Endodermal cell (in vitro differentiated cells): ENCODE results near the gene GADL1. TPM values are rescaled to one million over a fixed set of nuclear protein-coding genes. Genes with fewer than 3 reads are reported as not detected.

Source experiments
- DNase-seq: peaks from one replicate; pipeline ENCODE4 v3.0.0-alpha.2; 2017
- H3K27ac ChIP-seq: 2 replicates; pipeline ENCODE4 v1.5.1; 2013; ENCODE audit warnings: mild to moderate bottlenecking, low read depth, low read length, moderate library complexity
- H3K27me3 ChIP-seq: 2 replicates; pipeline ENCODE4 v1.6.1; 2013; ENCODE audit warnings: mild to moderate bottlenecking, low read length, moderate library complexity; ENCODE audit not compliant: insufficient read depth, control insufficient read depth, poor library complexity, severe bottlenecking
- H3K36me3 ChIP-seq: 2 replicates; pipeline ENCODE4 v1.7.0; 2013; ENCODE audit warnings: mild to moderate bottlenecking, low read length, moderate library complexity; ENCODE audit not compliant: control insufficient read depth, insufficient read depth
- H3K4me1 ChIP-seq: one replicate; pipeline ENCODE4 v1.7.0; 2013; ENCODE audit warnings: low read length; ENCODE audit not compliant: control insufficient read depth, insufficient read depth
- H3K4me3 ChIP-seq: 2 replicates; pipeline ENCODE4 v1.5.1; 2013; ENCODE audit warnings: mild to moderate bottlenecking, low read length, moderate library complexity
- H3K9ac ChIP-seq: 2 replicates; pipeline ENCODE4 v1.6.1; 2013; ENCODE audit warnings: mild to moderate bottlenecking, low read length, moderate library complexity; ENCODE audit not compliant: poor library complexity, severe bottlenecking; ENCODE audit errors: extremely low read depth
- H3K9me3 ChIP-seq: 2 replicates; pipeline ENCODE4 v1.6.1; 2013; ENCODE audit warnings: mild to moderate bottlenecking, low read length, moderate library complexity; ENCODE audit not compliant: control insufficient read depth
- H3K27ac Mint-ChIP-seq: 2 replicates; pipeline ENCODE4 v1.8.0; 2020; ENCODE audit warnings: mixed read lengths
- H3K27me3 Mint-ChIP-seq: 2 replicates; pipeline ENCODE4 v1.8.0; 2021; ENCODE audit warnings: mild to moderate bottlenecking, mixed read lengths; ENCODE audit not compliant: insufficient read depth
- H3K36me3 Mint-ChIP-seq: 2 replicates; pipeline ENCODE4 v1.8.0; 2020; ENCODE audit warnings: low read depth, mixed read lengths
- H3K4me1 Mint-ChIP-seq: 2 replicates; pipeline ENCODE4 v1.8.0; 2020; ENCODE audit warnings: mixed read lengths
- H3K4me3 Mint-ChIP-seq: 2 replicates; pipeline ENCODE4 v1.8.0; 2020; ENCODE audit warnings: mild to moderate bottlenecking, moderate library complexity, mixed read lengths
- H3K9me3 Mint-ChIP-seq: 2 replicates; pipeline ENCODE4 v1.8.0; 2020; ENCODE audit warnings: mild to moderate bottlenecking, mixed read lengths
- WGBS, 2 experiments: methylation state at CpG; one replicate each; pipeline versions ENCODE4 v1.1.5 to v1.1.7; 2013; ENCODE audit warnings: missing lambda C conversion rate in 2 of 2, mixed read lengths in 1 of 2; ENCODE audit not compliant: insufficient coverage in 1 of 2, insufficient read length in 1 of 2; 5-methylcytosine and 5-hydroxymethylcytosine counted together
- total RNA-seq, 2 donors: library from RNA; stranded (reverse); fragmentation: NEBNext Ultra II Directional in 1 of 2; extraction: Animal tissue kit (Norgen Biotek cat#: 25700) in 1 of 2; gene quantifications; 2 replicates in 1 of 2; 3 replicates in 1 of 2; pipeline ENCODE4 v1.2.1, GENCODE V29; 2021
- TF ChIP-seq, protein P1 (sequence below): fragments of 200-600 bp; sonication (generic); conservative IDR thresholded peaks from 2 replicates; pipeline ENCODE4 v1.5.0; 2021; ENCODE audit warnings: antibody characterized with exemption, mild to moderate bottlenecking

The GADL1 gene
- total RNA-seq, 2 donors from 2014 or later: 0.11 TPM; not detected in 1

DNA sequence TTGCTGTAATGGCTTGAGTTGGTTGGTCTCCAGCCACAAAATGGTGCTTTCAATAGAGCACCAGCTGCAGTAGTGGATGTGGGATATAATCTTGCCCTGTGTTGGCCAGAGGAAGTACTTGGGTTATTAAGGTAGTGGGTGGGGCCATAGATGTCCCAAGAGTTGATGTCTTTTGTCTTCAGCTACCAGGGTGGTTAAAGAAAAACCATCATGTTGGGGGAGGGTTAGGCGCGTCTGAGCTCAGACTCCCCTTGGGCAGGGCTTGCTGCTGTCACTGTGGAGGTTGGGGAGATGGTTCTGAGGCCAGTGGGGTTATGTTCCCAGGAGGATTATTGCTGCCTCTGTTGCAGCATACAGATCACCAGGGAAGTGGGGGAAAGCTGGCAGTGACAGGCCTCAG is 46.9 kb upstream of the GADL1 start:
- Histone ChIP-seq H3K9me3 (peaks cover 4% of the 10 kb centered on the region), H3K27ac (no peak overlapping the region), H3K4me3 (no peak overlapping the region), H3K36me3 (no peaks in the 10 kb centered on the region), H3K9ac (no peak overlapping the region), H3K4me1 (no peaks in the 10 kb centered on the region), H3K27me3 (no peaks in the 10 kb centered on the region)
- no peaks in the 10 kb centered on the region for H3K4me1 Mint-ChIP-seq
- no peak overlapping the region for H3K4me3 Mint-ChIP-seq
- no peaks in the 10 kb centered on the region for H3K27me3 Mint-ChIP-seq
- 94% methylated on average over 2 of the region's 2 CpGs; no CpG with 5 or more reads in 1 of the 2 experiments for whole genome bisulfite sequencing, 2 experiments
- no peak for DNase-seq
- peaks cover 15% of the 10 kb centered on the region for H3K9me3 Mint-ChIP-seq
- H3K36me3 Mint-ChIP-seq: no peaks in the 10 kb centered on the region
- TF ChIP-seq, protein P1, sequence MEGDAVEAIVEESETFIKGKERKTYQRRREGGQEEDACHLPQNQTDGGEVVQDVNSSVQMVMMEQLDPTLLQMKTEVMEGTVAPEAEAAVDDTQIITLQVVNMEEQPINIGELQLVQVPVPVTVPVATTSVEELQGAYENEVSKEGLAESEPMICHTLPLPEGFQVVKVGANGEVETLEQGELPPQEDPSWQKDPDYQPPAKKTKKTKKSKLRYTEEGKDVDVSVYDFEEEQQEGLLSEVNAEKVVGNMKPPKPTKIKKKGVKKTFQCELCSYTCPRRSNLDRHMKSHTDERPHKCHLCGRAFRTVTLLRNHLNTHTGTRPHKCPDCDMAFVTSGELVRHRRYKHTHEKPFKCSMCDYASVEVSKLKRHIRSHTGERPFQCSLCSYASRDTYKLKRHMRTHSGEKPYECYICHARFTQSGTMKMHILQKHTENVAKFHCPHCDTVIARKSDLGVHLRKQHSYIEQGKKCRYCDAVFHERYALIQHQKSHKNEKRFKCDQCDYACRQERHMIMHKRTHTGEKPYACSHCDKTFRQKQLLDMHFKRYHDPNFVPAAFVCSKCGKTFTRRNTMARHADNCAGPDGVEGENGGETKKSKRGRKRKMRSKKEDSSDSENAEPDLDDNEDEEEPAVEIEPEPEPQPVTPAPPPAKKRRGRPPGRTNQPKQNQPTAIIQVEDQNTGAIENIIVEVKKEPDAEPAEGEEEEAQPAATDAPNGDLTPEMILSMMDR: no peak
- no peak overlapping the region for H3K27ac Mint-ChIP-seq

DNA sequence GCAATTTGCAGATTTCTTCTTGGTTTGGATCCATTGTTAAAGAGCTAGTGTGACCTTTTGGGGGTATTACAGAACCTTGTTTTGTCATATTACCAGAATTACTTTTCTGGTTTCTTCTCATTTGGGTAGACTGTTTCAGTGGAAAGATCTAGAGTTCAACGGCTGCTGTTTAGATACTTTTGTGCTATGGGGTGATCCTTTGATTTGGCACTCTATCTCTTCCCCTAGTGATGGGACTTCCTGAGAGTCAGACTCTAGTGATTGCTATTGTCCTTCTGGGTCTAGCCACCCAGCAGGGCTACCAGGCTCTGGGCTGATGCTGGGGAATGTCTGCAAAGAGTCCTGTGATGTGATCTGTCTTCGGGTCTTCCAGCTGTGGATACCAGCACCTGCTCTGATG is 46.3 kb upstream of the GADL1 start:
- Mint-ChIP-seq H3K27me3 (no peaks in the 10 kb centered on the region), H3K27ac (no peak overlapping the region), H3K36me3 (no peaks in the 10 kb centered on the region), H3K4me1 (no peaks in the 10 kb centered on the region), H3K4me3 (no peak overlapping the region), H3K9me3 (peaks cover 16% of the 10 kb centered on the region)
- 95 to 100% methylated on average over 1 to 2 of the region's 2 CpGs for WGBS, 2 experiments
- Histone ChIP-seq H3K9ac (no peak overlapping the region), H3K9me3 (peaks cover 8% of the 10 kb centered on the region), H3K27ac (no peak overlapping the region), H3K27me3 (no peaks in the 10 kb centered on the region), H3K4me3 (no peak overlapping the region), H3K36me3 (no peaks in the 10 kb centered on the region), H3K4me1 (no peaks in the 10 kb centered on the region)
- DNase-seq: no peak
- TF ChIP-seq, protein P1: no peak

DNA sequence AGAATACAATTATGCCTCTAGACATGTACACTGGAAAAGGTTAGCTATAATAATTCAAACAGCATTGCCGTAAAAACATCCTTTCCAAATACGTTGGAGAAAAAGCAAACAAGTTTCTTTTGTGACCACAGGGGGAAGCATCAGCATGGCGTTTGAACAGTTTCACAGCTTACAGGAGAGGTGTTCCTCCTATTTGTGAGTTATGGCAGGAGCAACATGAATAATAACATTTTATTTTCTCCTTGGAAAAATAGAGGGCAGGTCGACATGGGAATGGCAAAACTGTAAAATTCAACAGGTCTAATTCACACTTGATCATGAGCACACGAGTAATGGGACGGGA is 39.7 kb upstream of the GADL1 start:
- DNase-seq: no peak
- TF ChIP-seq, protein P1: peak; percentile 73
- Histone ChIP-seq H3K9ac (no peak overlapping the region), H3K27me3 (no peaks in the 10 kb centered on the region), H3K4me3 (no peak overlapping the region), H3K4me1 (no peaks in the 10 kb centered on the region), H3K27ac (no peak overlapping the region), H3K36me3 (no peaks in the 10 kb centered on the region), H3K9me3 (peaks cover 8% of the 10 kb centered on the region)
- 58 to 68% methylated on average over 2 to 6 of the region's 6 CpGs for WGBS, 2 experiments
- H3K9me3 Mint-ChIP-seq: peaks cover 15% of the 10 kb centered on the region
- no peak overlapping the region for H3K4me3 Mint-ChIP-seq
- no peak overlapping the region for H3K27ac Mint-ChIP-seq
- H3K27me3 Mint-ChIP-seq: no peaks in the 10 kb centered on the region
- no peaks in the 10 kb centered on the region for H3K36me3 Mint-ChIP-seq
- peaks cover 9% of the 10 kb centered on the region for H3K4me1 Mint-ChIP-seq
